PC-9 (cell line): Measurements from ENCODE around the gene SYNJ1.

Experiments used
- CTCF ChIP-seq: fragments of 200-600 bp; sonication (generic); conservative IDR thresholded peaks from 2 replicates; pipeline ENCODE4 v1.6.1; 2017; ENCODE audit warnings: mixed run types, antibody characterized with exemption, mild to moderate bottlenecking, moderate library complexity
- EZH2 ChIP-seq: fragments of 200-600 bp; sonication (generic); IDR thresholded peaks from 2 replicates; pipeline ENCODE4 v1.8.0; 2017; ENCODE audit warnings: antibody characterized with exemption, low read depth

GRCh38 chr21:32698971-32699693 lies 28.7 kb downstream of the SYNJ1 start:
- TF ChIP-seq CTCF (no peak), EZH2 (no peak)
